HG02763 (cell line): ENCODE results near the gene FRAS1.

Experiments
- ATAC-seq: cut with Tn5 transposase; IDR thresholded peaks from one replicate; pipeline ENCODE4 v1.9.1; 2021; ENCODE audit warnings: mild to moderate bottlenecking, moderate library complexity; ENCODE audit not compliant: unreplicated experiment

FRAS1 gene

DNA sequence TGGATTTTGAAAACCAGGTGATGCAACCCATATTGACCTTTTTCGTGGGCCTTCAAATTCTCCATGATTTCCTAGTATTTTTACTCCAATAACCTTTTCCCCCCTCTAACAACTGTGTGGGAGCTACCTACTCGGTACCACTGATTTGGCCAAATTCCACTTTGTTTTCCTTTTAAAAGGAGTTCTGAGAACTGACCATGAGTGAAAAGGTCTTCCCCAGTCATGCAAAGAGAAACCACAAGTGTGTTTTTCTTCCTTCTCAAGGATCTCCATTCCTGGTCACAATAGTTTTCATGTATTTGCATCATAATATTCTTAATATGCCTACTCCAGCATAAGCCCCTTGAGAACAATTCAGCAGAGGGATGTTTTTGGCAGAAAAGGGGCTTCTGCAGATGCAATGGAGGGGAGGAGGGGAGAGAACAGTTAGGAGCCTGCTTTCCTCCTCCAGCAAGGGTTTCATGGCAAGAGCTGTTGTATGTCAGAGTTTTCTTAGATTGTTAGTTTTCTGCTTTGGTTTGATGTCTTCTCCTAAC is 299.2 kb downstream of the FRAS1 start:
- ATAC-seq: no peak

DNA sequence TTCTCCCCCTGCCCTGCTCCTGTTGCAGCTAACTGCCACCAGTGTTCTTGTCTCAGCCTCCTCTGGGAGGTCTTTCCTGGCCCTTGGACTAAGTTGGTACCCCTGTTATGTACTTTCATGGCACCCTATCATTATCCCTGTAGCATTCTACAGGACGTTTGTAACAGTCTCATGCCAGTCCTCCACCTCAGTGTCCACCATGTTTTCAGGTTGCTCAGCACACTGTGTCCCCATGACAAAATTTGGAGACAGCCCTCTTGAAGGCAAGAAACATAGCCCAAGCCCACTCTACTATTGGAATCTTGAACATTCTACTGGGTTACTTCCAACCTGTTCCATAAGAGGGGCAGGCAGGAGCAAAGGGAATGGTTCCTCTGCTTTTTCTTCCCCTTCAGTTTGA is 300.0 kb downstream of the FRAS1 start:
- no peak for ATAC-seq

DNA sequence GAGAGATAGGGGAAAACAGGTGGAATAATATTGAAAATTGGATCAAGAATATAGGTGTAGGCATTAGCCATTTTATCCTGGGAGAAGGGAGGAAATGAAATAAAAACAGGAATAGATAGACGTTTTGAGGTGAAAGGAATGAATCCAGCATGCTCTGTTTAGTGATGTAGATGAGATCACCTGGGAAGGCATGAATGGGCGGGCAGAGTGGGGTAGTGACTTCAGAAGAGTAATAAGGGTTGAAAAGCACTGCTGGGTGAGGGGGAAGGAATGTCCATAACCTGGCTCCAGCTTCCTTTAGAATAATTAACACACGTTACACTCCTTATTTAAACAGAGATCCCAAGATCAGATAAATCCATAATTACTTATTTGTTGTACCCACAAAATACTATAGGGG is 303.3 kb downstream of the FRAS1 start:
- no peak for ATAC-seq

DNA sequence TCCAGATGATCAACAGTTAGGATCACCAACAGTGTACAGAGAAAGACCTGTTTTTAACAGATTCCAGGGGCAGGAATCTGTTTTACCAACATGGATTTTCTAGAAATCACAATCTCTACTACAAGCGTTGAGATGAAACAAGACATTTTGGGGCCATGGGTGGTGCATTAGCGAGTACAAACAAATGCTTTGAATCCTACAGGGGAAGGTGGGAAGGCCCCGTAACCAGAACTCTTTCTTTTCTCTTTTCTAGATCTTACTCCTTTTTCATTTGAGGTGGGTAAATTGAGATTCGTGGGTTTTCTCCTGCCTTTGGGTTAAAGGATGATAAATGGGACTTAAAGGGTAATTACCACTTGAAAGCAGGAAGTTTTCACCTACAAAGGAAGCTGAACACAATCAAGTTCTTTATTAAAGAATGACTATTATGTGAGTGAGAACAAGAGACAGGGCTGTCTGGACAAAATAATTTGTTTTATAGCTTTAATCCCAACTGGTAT is 304.5 kb downstream of the FRAS1 start:
- no peak for ATAC-seq

DNA sequence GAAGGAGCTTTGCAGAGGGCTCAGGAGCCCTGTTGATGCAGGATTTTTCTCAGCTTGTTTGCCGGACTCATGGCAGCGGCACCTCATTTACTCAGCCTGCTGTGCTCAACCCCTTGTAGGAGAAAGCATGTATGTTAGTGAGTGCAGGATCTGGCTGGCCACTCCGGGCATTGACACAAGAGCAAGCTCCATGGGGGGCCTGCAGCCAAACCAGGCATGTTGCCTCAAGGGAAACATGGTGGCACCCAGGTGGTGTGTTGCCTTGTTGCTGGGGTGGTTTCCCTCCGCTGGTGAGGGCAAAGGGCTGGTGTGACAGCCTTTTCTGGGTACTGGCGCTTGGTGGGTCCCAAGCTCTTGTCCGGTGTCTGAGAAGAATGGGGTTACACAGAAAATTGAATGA is 305.2 kb downstream of the FRAS1 start:
- ATAC-seq: no peak

- ATAC-seq: no peak
These were observed 306.0 kb downstream of the FRAS1 start for GRCh38 chr4:78363031-78363570.

- no peak for ATAC-seq
These were observed 312.6 kb downstream of the FRAS1 start for GRCh38 chr4:78369679-78370078.

GRCh38 chr4:78370631-78371372 is 313.7 kb downstream of the FRAS1 start:
- ATAC-seq: no peak

- ATAC-seq: no peak
These were observed 315.3 kb downstream of the FRAS1 start for GRCh38 chr4:78372355-78372988.

DNA sequence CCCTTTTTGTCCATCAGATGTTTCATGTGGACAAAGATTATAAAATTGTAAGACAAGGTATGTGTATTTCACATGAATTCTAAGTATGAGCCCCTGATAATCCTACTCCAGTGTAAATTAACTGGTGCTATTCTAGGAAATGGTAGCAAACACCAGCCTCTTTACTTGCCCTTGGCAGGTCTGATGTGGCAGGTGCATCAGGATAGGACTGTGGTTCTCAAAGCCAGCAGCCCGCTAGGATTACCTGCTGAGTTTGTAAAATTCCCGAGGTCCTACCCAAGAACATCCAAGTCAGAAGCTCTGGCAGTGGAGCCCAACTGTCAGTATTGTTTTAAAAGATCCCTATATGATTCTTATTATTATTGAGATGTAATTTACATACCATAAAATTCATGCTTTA is 320.4 kb downstream of the FRAS1 start:
- no peak for ATAC-seq

GRCh38 chr4:78379040-78379439 is 321.9 kb downstream of the FRAS1 start:
- ATAC-seq: no peak

GRCh38 chr4:78379991-78380729 is 323.0 kb downstream of the FRAS1 start:
- no peak for ATAC-seq

DNA sequence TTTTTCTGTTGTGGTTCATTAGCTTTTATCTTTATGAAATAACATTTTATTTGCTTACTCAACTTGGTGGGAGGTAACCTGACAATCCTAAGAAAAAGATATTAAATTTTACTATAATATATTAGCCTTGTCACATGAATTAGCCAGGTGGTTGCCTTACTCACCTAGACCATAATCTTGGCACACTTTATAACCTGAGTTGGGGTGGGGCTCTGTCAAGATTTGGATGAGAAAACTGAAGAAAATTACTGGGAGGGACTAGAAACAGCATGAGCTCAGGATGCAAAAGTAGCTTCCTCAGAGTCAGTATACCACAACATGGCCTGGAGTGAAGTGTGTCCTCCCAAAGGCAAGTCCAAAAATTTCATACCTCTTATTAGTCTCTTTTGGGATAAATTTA is 329.6 kb downstream of the FRAS1 start:
- ATAC-seq: no peak

- ATAC-seq: no peak
These were observed 338.5 kb downstream of the FRAS1 start for GRCh38 chr4:78395642-78396041.

GRCh38 chr4:78396613-78397291 is 339.6 kb downstream of the FRAS1 start:
- no peak for ATAC-seq

DNA sequence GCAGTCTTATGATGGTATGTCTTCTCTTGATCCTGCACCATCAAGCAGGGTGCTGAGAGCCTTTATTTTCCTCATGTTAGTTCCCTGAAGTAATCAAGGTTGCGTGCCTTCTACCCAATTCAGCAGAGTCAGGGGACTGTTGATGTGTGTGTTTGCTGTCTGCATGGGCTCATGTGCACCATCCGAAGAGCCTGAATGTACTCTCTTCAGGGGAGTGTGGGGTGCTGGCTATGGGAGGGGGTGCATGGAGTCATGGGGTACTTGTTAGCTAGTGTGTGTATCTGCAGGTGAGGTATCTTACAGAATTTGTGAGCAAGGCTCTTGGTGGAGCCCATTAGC is 340.1 kb downstream of the FRAS1 start:
- no peak for ATAC-seq

GRCh38 chr4:78409612-78410202 is 352.6 kb downstream of the FRAS1 start:
- no peak for ATAC-seq

GRCh38 chr4:78410225-78410624 is 353.1 kb downstream of the FRAS1 start:
- no peak for ATAC-seq

- ATAC-seq: no peak
These were observed 353.6 kb downstream of the FRAS1 start for GRCh38 chr4:78410676-78411075.

DNA sequence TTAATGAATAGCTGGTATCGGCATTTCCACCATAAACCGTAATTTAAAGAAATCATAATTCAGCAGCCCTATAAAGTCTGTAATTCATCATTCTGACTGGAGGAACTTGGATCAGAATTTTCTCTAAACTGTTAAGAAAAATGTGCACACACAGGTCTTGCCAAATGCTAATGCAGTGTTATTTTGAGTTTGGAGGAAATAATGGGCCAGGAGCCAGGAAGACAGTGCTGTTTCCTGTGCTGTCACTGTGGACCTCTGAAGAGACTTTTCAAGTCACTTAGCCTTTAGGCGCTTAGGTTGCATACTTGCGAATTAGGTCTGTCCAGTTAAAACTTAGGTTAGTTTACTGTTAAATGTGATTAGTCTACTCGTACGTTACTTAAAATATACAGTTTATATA is 357.0 kb downstream of the FRAS1 start:
- ATAC-seq: no peak
